SIG-M5 treated with dmso at 0.1 percent for 504 hours (cell line): ENCODE data around the gene ZFAND4.
"Not testable (repeated sequence)": the region's sequence is repeated elsewhere in the genome, so short reads cannot be mapped to it uniquely, and the experiment has no call there.

Experiments
- DNase-seq: peaks from one replicate; lab custom pipeline; 2025; ENCODE audit not compliant: unreplicated experiment; lab: John Stamatoyannopoulos, UW

Gene ZFAND4

GRCh38 chr10:45644527-45644926, 28.0 kb downstream of the ZFAND4 start:
- DNase-seq: no peak

GRCh38 chr10:45640941-45641340, 31.6 kb downstream of the ZFAND4 start:
- no peak for DNase-seq

- no peak for DNase-seq
Observed at GRCh38 chr10:45640049-45640448, 32.5 kb downstream of the ZFAND4 start.

- DNase-seq: no peak
Observed at GRCh38 chr10:45627412-45628048, 45.0 kb downstream of the ZFAND4 start.

- no peak for DNase-seq
Observed at GRCh38 chr10:45625879-45626278, 46.7 kb downstream of the ZFAND4 start.

- DNase-seq: no peak
Observed at GRCh38 chr10:45624724-45625123, 47.8 kb downstream of the ZFAND4 start.

- DNase-seq: no peak
Observed at GRCh38 chr10:45614869-45615268, 57.7 kb downstream of the ZFAND4 start.

GRCh38 chr10:45612741-45613140, 59.8 kb downstream of the ZFAND4 start:
- DNase-seq: no peak

- no peak for DNase-seq
Observed at GRCh38 chr10:45608052-45608451, 64.5 kb downstream of the ZFAND4 start.

- DNase-seq: no peak
Observed at GRCh38 chr10:45607276-45607675, 65.3 kb downstream of the ZFAND4 start.

- DNase-seq: no peak
Observed at GRCh38 chr10:45602836-45603235, 69.7 kb downstream of the ZFAND4 start.

- no peak for DNase-seq
Observed at GRCh38 chr10:45602082-45602730, 70.4 kb downstream of the ZFAND4 start.

- DNase-seq: not testable (repeated sequence)
Observed at GRCh38 chr10:45601254-45601930, 71.2 kb downstream of the ZFAND4 start.

GRCh38 chr10:45600337-45601253, 72.0 kb downstream of the ZFAND4 start:
- not testable (repeated sequence) for DNase-seq

GRCh38 chr10:45599646-45600045, 72.9 kb downstream of the ZFAND4 start:
- no peak for DNase-seq

- no peak for DNase-seq
Observed at GRCh38 chr10:45599021-45599603, 73.5 kb downstream of the ZFAND4 start.

- no peak for DNase-seq
Observed at GRCh38 chr10:45596526-45596925, 76.0 kb downstream of the ZFAND4 start.

GRCh38 chr10:45594276-45595157, 78.1 kb downstream of the ZFAND4 start:
- DNase-seq: peak; percentile 74

GRCh38 chr10:45593938-45594275, 78.7 kb downstream of the ZFAND4 start:
- DNase-seq: no peak

GRCh38 chr10:45592926-45593325, 79.6 kb downstream of the ZFAND4 start:
- DNase-seq: peak; percentile 13
